SU-DHL-6 (cell line): Measurements from ENCODE around the gene ZNF655.

Source experiments
- H2AFZ ChIP-seq: fragments of 200-600 bp; sonication (generic); 2 replicates; pipeline ENCODE4 v1.6.1; 2014; ENCODE audit warnings: low read depth, mild to moderate bottlenecking, moderate library complexity, mixed read lengths, antibody characterized with exemption, low read length; ENCODE audit not compliant: severe bottlenecking
- H3F3A ChIP-seq: fragments of 200-600 bp; shearing (Covaris generic); 2 replicates; pipeline ENCODE4 v1.6.0; 2016; ENCODE audit warnings: antibody characterized with exemption, mild to moderate bottlenecking; ENCODE audit not compliant: insufficient read depth
- H3K27ac ChIP-seq: fragments of 200-600 bp; sonication (generic); 2 replicates; pipeline ENCODE4 v1.5.1; 2016; ENCODE audit warnings: low read depth, mild to moderate bottlenecking, low read length, moderate library complexity, mixed read lengths
- H3K27me3 ChIP-seq: fragments of 200-600 bp; sonication (generic), shearing (Covaris generic); 2 replicates; pipeline ENCODE4 v1.6.0; 2014; ENCODE audit warnings: mild to moderate bottlenecking, low read length
- H3K36me3 ChIP-seq: fragments of 200-600 bp; sonication (generic); 2 replicates; pipeline ENCODE4 v1.6.1; 2014; ENCODE audit warnings: mild to moderate bottlenecking, low read length, mixed read lengths
- H3K4me2 ChIP-seq: fragments of 300-600, 200-600 bp; shearing (Covaris generic), sonication (generic); 2 replicates; pipeline ENCODE4 v1.6.0; 2014; ENCODE audit warnings: low read length, low read depth, mild to moderate bottlenecking; ENCODE audit not compliant: poor library complexity, severe bottlenecking
- H3K4me3 ChIP-seq: fragments of 200-600 bp; sonication (generic); 2 replicates; pipeline ENCODE4 v1.5.1; 2014; ENCODE audit warnings: antibody characterized with exemption, low read length, mild to moderate bottlenecking, mixed read lengths; ENCODE audit not compliant: insufficient read depth, poor library complexity, severe bottlenecking
- H3K79me2 ChIP-seq: fragments of 200-600 bp; sonication (generic); 2 replicates; pipeline ENCODE4 v1.6.1; 2014; ENCODE audit warnings: mild to moderate bottlenecking, low read length, moderate library complexity; ENCODE audit not compliant: insufficient read depth
- H3K9ac ChIP-seq: fragments of 200-600 bp; sonication (generic); 2 replicates; pipeline ENCODE4 v1.7.0; 2014; ENCODE audit warnings: mild to moderate bottlenecking, low read length
- H3K9me2 ChIP-seq: fragments of 200-600 bp; sonication (generic); replicated peaks from 2 replicates; pipeline ENCODE4 v1.6.1; 2014; ENCODE audit warnings: low read length; ENCODE audit not compliant: insufficient read depth
- H3K9me3 ChIP-seq: fragments of 200-600 bp; sonication (generic); 2 replicates; pipeline ENCODE4 v1.6.1; 2014; ENCODE audit warnings: low read length, mixed read lengths; ENCODE audit not compliant: insufficient read depth
- H4K20me1 ChIP-seq: fragments of 200-600 bp; sonication (generic); 2 replicates; pipeline ENCODE4 v1.6.1; 2014; ENCODE audit warnings: low read depth, mild to moderate bottlenecking, antibody characterized with exemption, low read length, moderate library complexity, mixed read lengths
- CTCF ChIP-seq: fragments of 200-600 bp; sonication (generic); IDR thresholded peaks from one replicate; pipeline ENCODE4 v1.5.1; 2017; ENCODE audit warnings: antibody characterized with exemption, mild to moderate bottlenecking, low read length, moderate library complexity; ENCODE audit not compliant: insufficient read depth, poor library complexity, severe bottlenecking
- EZH2phosphoT487 ChIP-seq: fragments of 200-600 bp; sonication (generic), shearing (Covaris generic); conservative IDR thresholded peaks from 2 replicates; pipeline ENCODE4 v1.6.1; 2018; ENCODE audit warnings: mild to moderate bottlenecking, antibody characterized with exemption, low read length, moderate library complexity, mixed read lengths

ZNF655 gene

GRCh38 chr7:99588868-99589267, 30.4 kb downstream of the ZNF655 start:
- no peak for TF ChIP-seq CTCF
- TF ChIP-seq EZH2phosphoT487: no peak
- no peak overlapping the region for H3K9ac ChIP-seq
- H3K9me2 ChIP-seq: no peaks in the 10 kb centered on the region
- no peaks in the 10 kb centered on the region; the same call in 1 of the 2 replicates for H3K27me3 ChIP-seq
- no peaks in the 10 kb centered on the region for H3K9me3 ChIP-seq
- no peaks in the 10 kb centered on the region for H3K79me2 ChIP-seq
- no peak overlapping the region for H3K4me2 ChIP-seq
- no peaks in the 10 kb centered on the region for H3K36me3 ChIP-seq
- H2AFZ ChIP-seq: no peak overlapping the region
- no peak overlapping the region for H3K4me3 ChIP-seq
- no peaks in the 10 kb centered on the region for H3F3A ChIP-seq
- no peaks in the 10 kb centered on the region for H4K20me1 ChIP-seq
- H3K27ac ChIP-seq: no peak overlapping the region

- H3F3A ChIP-seq: no peaks in the 10 kb centered on the region
- TF ChIP-seq CTCF: no peak
- H3K36me3 ChIP-seq: no peaks in the 10 kb centered on the region
- H3K9me3 ChIP-seq: no peaks in the 10 kb centered on the region
- no peak overlapping the region for H3K27ac ChIP-seq
- H3K4me2 ChIP-seq: no peak overlapping the region
- no peak overlapping the region for H2AFZ ChIP-seq
- H3K79me2 ChIP-seq: no peaks in the 10 kb centered on the region
- no peak overlapping the region for H3K9ac ChIP-seq
- H4K20me1 ChIP-seq: no peaks in the 10 kb centered on the region
- H3K4me3 ChIP-seq: no peak overlapping the region
- H3K9me2 ChIP-seq: no peaks in the 10 kb centered on the region
- H3K27me3 ChIP-seq: no peaks in the 10 kb centered on the region; the same call in 1 of the 2 replicates
Measured at GRCh38 chr7:99594948-99595745, 36.7 kb downstream of the ZNF655 start.

GRCh38 chr7:99596408-99596955, 38.0 kb downstream of the ZNF655 start:
- Histone ChIP-seq H3K4me3 (no peak overlapping the region), H3K9me3 (no peaks in the 10 kb centered on the region), H3K27ac (no peak overlapping the region), H3K9me2 (no peaks in the 10 kb centered on the region), H3K36me3 (no peaks in the 10 kb centered on the region), H2AFZ (no peak overlapping the region), H3K79me2 (no peaks in the 10 kb centered on the region), H3K27me3 (no peaks in the 10 kb centered on the region; the same call in 1 of the 2 replicates), H3F3A (no peaks in the 10 kb centered on the region), H3K9ac (no peak overlapping the region), H3K4me2 (no peak overlapping the region), H4K20me1 (no peaks in the 10 kb centered on the region)
- no peak for TF ChIP-seq EZH2phosphoT487
- no peak for TF ChIP-seq CTCF
